RPMI7951 (cell line): Measurements from ENCODE around the gene PLIN1. TPM values are rescaled to one million over a fixed set of nuclear protein-coding genes. Genes with fewer than 3 reads are reported as not detected.

Experiments used
- DNase-seq: peaks from one replicate; pipeline ENCODE4 v3.0.0-alpha.2; 2012; ENCODE audit warnings: low read depth
- total RNA-seq: library from RNA; depleted of rRNA; stranded (reverse); fragments of >200 nt; shearing (Covaris generic); gene quantifications from 2 replicates; pipeline ENCODE4 v1.2.3, GENCODE V29; 2014

PLIN1 gene
- total RNA-seq, 1 experiment from 2014 or later: not detected

- DNase-seq: no peak
Observed at GRCh38 chr15:89671687-89672086, 7.5 kb downstream of the PLIN1 start.

- no peak for DNase-seq
Observed at GRCh38 chr15:89670971-89671560, 8.1 kb downstream of the PLIN1 start.

- DNase-seq: no peak
Observed at GRCh38 chr15:89669941-89670340, 9.2 kb downstream of the PLIN1 start.

GRCh38 chr15:89669309-89669865 lies 9.8 kb downstream of the PLIN1 start:
- no peak for DNase-seq

GRCh38 chr15:89668171-89668570 lies 11.0 kb downstream of the PLIN1 start:
- DNase-seq: no peak

- DNase-seq: no peak
Observed at GRCh38 chr15:89667706-89667960, 11.5 kb downstream of the PLIN1 start.

- no peak for DNase-seq
Observed at GRCh38 chr15:89666858-89667705, 12.1 kb downstream of the PLIN1 start.

- DNase-seq: no peak
Observed at GRCh38 chr15:89666184-89666857, 12.8 kb downstream of the PLIN1 start.

- peak; percentile 78 for DNase-seq
Observed at GRCh38 chr15:89665449-89666181, 13.6 kb downstream of the PLIN1 start.

- peak; percentile 20 for DNase-seq
Observed at GRCh38 chr15:89664441-89665350, 14.5 kb downstream of the PLIN1 start.

GRCh38 chr15:89662893-89663626 lies 16.1 kb downstream of the PLIN1 start:
- peak; percentile 99 for DNase-seq

GRCh38 chr15:89660556-89660955 lies 18.6 kb downstream of the PLIN1 start:
- no peak for DNase-seq

GRCh38 chr15:89659295-89659694 lies 19.9 kb downstream of the PLIN1 start:
- no peak for DNase-seq

GRCh38 chr15:89657686-89658200 lies 21.4 kb downstream of the PLIN1 start:
- DNase-seq: no peak

- DNase-seq: peak; percentile 58
Observed at GRCh38 chr15:89656116-89656815, 22.9 kb downstream of the PLIN1 start.

- peak; percentile 42 for DNase-seq
Observed at GRCh38 chr15:89654847-89655805, 24.0 kb downstream of the PLIN1 start, which contains the start of gene KIF7. KIF7 (minus strand) TSS chr15:89655467; CDS start chr15:89652930, 2,537 bp downstream.

GRCh38 chr15:89654301-89654761 lies 24.8 kb downstream of the PLIN1 start:
- DNase-seq: peak; percentile 45

- DNase-seq: no peak
Observed at GRCh38 chr15:89653578-89653977, 25.6 kb downstream of the PLIN1 start.
